ENCODE results near the gene STT3A. TPM values are rescaled to one million over a fixed set of nuclear protein-coding genes. Genes with fewer than 3 reads are reported as not detected.

The STT3A gene
- total and polyA plus RNA-seq, 2 donors (not counting 3 experiments of a cell fraction or from before 2014, with no cell fraction given), result 236 to 362 TPM

- no peaks in the 10 kb centered on the region for H3K27me3 ChIP-seq (ENCODE audit: control insufficient read depth in 2 of 2, insufficient read depth in 2 of 2, low read length in 2 of 2)
- H3K9ac ChIP-seq (replicated peaks; ENCODE audit: extremely low read depth, insufficient read depth, low read length), result peak overlapping the region; percentile 74
- POLR2A ChIA-PET, result interaction anchor here (0.6 to 2.0 kb wide), 3 partner anchors 23 to 404 kb away, joined by 3 to 8 read pairs (median 3); partner anchors contain the start of gene EI24
- H3K4me3 ChIP-seq (replicated peaks in 1 of 3; ENCODE audit: insufficient read depth in 1 of 3, low read depth in 1 of 3, low read length in 3 of 3), result peak overlapping the region; percentile 63 to 96 (median 77)
- H3K9me3 ChIP-seq (replicated peaks; ENCODE audit: control insufficient read depth, insufficient read depth, low read length), result no peaks in the 10 kb centered on the region
- peak overlapping the region; percentile 32 for H2AFZ ChIP-seq (ENCODE audit: low read depth, low read length)
- peaks cover 2 to 10% of the 10 kb centered on the region in 2 experiments for H3K36me3 ChIP-seq (ENCODE audit: control insufficient read depth in 2 of 2, extremely low read depth in 1 of 2, insufficient read depth in 2 of 2, low read length in 2 of 2)
- no peak for TF ChIP-seq MAX (IDR thresholded peaks at IDR 0.05; ENCODE audit: insufficient read depth, insufficient read length)
- TF ChIP-seq MYC (IDR thresholded peaks at IDR 0.05; ENCODE audit: low read depth, low read length), result no peak
- no peak for TF ChIP-seq CTCF (IDR thresholded peaks at IDR 0.05; ENCODE audit: extremely low read depth in 1 of 2, insufficient read depth in 1 of 2, low read depth in 1 of 2, low read length in 2 of 2)
- TF ChIP-seq JUN (IDR thresholded peaks at IDR 0.05; ENCODE audit: borderline replicate concordance, insufficient read depth, insufficient read length, low read depth), result no peak
- TF ChIP-seq POLR2A (IDR thresholded peaks at IDR 0.05; ENCODE audit: low read depth, low read length), result peak; percentile 75
- TF ChIP-seq GATA2 (IDR thresholded peaks at IDR 0.05; ENCODE audit: insufficient read depth, insufficient read length, low read depth, low read length), result no peak
- H4K20me1 ChIP-seq (replicated peaks; ENCODE audit: control insufficient read depth, extremely low read depth, insufficient read depth, low read length), result no peaks in the 10 kb centered on the region
- intact Hi-C loops (cut with micrococcal nuclease) (loop anchor here (2.0 to 10.0 kb wide), 4 partner anchors 78 to 698 kb away; partner anchors contain the start of gene ROBO4), dilution Hi-C loops (cut with MboI; ENCODE audit: extremely low pct_ligation_motif_present, low sequenced_read_pairs) (no loop called here)
- DNase-seq (ENCODE audit: low read depth, low spot score), result no peak
- CTCF ChIA-PET, result interaction anchor here (0.6 to 1.5 kb wide), 5 partner anchors 10 to 65 kb away, joined by 3 to 6 read pairs (median 3); partner anchors contain the start of gene EI24
- peak overlapping the region; percentile 46 for H3K27ac ChIP-seq (ENCODE audit: insufficient read depth, low read depth, low read length)
- no peaks in the 10 kb centered on the region for H3K9me1 ChIP-seq (replicated peaks; ENCODE audit: control insufficient read depth, extremely low read depth, insufficient read depth, low read length)
- BruUV-seq (replicated peaks), result TSS peak; percentile 48
- H3K4me2 ChIP-seq (ENCODE audit: insufficient read depth, low read length), result peak overlapping the region; percentile 95
- no peak for FAIRE-seq
- peaks cover 15% of the 10 kb centered on the region for H3K4me1 ChIP-seq (ENCODE audit: control insufficient read depth, extremely low read depth, insufficient read depth, low read length)
- H3K79me2 ChIP-seq (ENCODE audit: control insufficient read depth, insufficient read depth, low read length), result peaks cover 45% of the 10 kb centered on the region
Observed at GRCh38 chr11:125593114-125593820, 615 bp downstream of the STT3A start.

Measured in endothelial cell of umbilical vein (primary cell).